ENCODE measurements around the gene SLC44A2.

SLC44A2 gene

GRCh38 chr19:10648360-10648759 lies 23.0 kb downstream of the SLC44A2 start:
- TF ChIP-seq, protein P1, sequence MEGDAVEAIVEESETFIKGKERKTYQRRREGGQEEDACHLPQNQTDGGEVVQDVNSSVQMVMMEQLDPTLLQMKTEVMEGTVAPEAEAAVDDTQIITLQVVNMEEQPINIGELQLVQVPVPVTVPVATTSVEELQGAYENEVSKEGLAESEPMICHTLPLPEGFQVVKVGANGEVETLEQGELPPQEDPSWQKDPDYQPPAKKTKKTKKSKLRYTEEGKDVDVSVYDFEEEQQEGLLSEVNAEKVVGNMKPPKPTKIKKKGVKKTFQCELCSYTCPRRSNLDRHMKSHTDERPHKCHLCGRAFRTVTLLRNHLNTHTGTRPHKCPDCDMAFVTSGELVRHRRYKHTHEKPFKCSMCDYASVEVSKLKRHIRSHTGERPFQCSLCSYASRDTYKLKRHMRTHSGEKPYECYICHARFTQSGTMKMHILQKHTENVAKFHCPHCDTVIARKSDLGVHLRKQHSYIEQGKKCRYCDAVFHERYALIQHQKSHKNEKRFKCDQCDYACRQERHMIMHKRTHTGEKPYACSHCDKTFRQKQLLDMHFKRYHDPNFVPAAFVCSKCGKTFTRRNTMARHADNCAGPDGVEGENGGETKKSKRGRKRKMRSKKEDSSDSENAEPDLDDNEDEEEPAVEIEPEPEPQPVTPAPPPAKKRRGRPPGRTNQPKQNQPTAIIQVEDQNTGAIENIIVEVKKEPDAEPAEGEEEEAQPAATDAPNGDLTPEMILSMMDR (IDR thresholded peaks at IDR 0.05), result no peak
- H3K27ac ChIP-seq, result no peak overlapping the region
- no peak for DNase-seq (ENCODE audit: low spot score)

DNA sequence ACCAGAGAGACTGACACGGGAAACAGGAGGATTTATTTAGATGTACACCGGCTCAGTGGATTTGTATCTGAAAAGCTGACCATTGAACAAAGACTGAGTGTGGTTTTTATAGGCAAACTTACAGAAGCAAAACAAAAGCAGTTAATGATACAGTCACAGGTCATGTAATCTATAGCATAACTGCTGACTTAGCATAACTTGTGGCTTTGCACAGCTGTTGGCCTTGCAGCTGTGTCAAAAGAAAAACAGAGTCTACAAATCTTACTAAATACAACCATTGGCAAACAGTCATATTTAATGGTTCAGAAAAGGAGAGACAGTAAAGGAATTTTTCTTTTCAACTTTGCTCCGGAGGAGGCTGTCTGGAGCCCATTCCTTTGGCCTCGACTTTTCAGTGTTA lies 26.5 kb downstream of the SLC44A2 start:
- DNase-seq (ENCODE audit: low spot score), result no peak
- Histone ChIP-seq H3K4me3 (no peak overlapping the region), H3K27ac (no peak overlapping the region)
- TF ChIP-seq, protein P1 (IDR thresholded peaks at IDR 0.05), result no peak

More at GRCh38 chr19:10648360-10648759, 23.0 kb downstream of the SLC44A2 start:
- no peak overlapping the region for H3K4me3 ChIP-seq

- peak overlapping the region; percentile 100 for H3K4me3 ChIP-seq
- DNase-seq (ENCODE audit: low spot score), result no peak
- H3K27ac ChIP-seq, result peak overlapping the region; percentile 94 to 96
- TF ChIP-seq, protein P1 (IDR thresholded peaks at IDR 0.05), result no peak
Measured at GRCh38 chr19:10653482-10653731, 28.1 kb downstream of the SLC44A2 start.

DNA sequence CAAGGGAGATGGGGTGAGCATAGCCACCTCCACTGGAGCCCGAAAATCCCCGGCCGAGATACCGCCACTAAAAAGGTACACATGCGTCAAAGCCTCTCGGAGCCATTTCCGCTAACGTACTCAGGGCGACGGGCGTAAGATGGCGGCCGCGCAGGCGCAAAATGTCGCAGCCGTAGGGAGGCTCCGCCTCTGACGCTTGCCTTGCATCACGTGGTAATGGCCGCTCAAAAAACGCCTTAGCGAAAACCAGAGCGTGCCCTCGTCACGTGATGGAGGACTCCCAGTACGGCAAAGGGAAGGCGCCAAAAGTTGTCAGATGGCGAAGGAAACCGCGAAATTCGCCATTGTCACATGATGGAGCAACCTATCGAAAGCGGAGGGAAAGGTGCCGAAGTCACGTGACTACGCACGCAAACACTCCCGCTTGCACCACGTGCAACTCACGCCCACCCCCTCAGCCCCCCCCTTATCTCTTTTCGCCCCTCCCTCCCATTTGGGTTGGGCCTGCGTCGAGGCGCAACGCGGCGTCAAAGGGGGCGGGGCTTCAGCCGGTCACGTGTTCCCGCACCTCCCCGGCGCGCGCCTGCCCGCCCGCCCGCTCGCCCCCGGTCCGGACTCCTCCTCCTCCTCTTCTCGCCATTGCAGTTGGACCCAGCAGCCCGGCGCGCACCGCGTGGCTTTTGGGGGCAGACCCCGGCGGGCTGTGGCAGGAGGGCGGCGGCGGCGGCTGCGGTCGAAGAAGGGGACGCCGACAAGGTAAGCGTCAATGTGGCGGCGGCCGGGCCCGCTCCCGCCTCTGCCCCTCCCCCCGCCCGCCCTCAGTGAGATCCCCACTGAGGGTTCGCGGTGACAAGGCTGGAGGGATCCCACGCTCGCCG lies 28.6 kb downstream of the SLC44A2 start, which contains the start of gene ILF3:
ILF3 (plus strand) TSS at position 615 of the 878 bp plus-strand sequence. CDS start 16,260 bp downstream, outside the sequence.
- peak; percentile 100 for DNase-seq (ENCODE audit: low spot score)
- Histone ChIP-seq H3K27ac (peak within 1 kb of the TSS; percentile 94 to 96), H3K4me3 (peak within 1 kb of the TSS; percentile 100)
- TF ChIP-seq, protein P1 (IDR thresholded peaks at IDR 0.05), result no peak

GRCh38 chr19:10654610-10655456 lies 29.5 kb downstream of the SLC44A2 start:
- TF ChIP-seq, protein P1 (IDR thresholded peaks at IDR 0.05), result no peak
- Histone ChIP-seq H3K4me3 (peak overlapping the region; percentile 100), H3K27ac (peak overlapping the region; percentile 94 to 96)
- DNase-seq (ENCODE audit: low spot score), result peak; percentile 83

DNA sequence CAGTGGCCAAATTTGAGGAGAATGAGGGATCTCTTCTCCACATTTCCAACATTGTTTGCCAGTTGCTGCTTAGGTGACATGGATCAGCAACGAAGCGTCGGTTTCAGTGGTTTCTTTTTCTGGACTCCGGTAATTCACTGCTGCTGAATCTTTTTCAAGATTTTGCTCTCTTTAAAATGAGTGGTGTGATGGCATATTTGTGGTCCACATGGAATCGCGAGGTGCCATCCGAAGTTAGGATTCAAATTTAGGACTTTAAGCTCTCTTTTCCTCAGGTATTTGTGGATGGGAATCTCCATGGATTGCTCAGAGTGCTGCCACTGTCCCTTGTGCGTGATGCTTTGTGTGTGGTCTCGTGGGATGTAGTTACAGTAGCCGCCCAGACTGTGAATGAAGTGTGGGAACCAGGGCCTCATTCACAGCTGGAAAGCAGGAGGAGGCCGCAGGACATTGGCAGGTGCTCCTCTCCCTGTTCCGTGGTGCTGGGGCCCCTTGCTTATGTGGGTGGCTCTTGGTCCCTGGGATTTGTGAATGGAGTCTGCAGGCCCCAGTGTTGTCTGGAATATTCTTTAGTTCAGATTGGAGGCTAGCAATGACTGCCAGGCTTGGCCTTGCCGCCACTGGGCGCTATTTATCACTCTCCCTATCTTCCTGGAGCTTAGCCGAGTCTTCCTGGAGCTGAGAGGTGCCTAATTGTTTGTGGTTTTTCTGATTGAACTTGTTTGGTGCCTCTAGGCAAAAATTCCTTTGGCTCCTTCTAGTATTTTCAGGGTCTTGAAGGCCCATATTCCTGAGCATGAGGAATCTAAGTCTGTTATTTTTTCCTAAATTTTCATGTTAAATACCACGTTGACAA lies 30.3 kb downstream of the SLC44A2 start:
- DNase-seq (ENCODE audit: low spot score), result no peak
- peak overlapping the region; percentile 100 for H3K4me3 ChIP-seq

More for the DNA sequence above, 30.3 kb downstream of the SLC44A2 start:
- H3K27ac ChIP-seq, result peak overlapping the region; percentile 94 to 96
- TF ChIP-seq, protein P1 (IDR thresholded peaks at IDR 0.05), result no peak

Measured in coronary artery (tissue), 2 donors.